H1 (cell line): ENCODE measurements around the gene C2CD2L. TPM values are rescaled to one million over a fixed set of nuclear protein-coding genes. Genes with fewer than 3 reads are reported as not detected.
A peak's percentile ranks its signal among the peaks of the same experiment; 100 is the strongest.

Experiments
- CTCF ChIA-PET: fragments of 300-600 bp; sonication (Branson Sonifier 250); formaldehyde crosslinking; loops from one replicate; lab custom pipeline; 2021; ENCODE audit not compliant: partially characterized antibody; lab: Charles Lee
- POLR2A ChIA-PET: fragments of 300-600 bp; sonication (Branson Sonifier 250); formaldehyde crosslinking; loops from one replicate; lab custom pipeline; 2021; ENCODE audit warnings: inconsistent platforms; ENCODE audit not compliant: partially characterized antibody; lab: Charles Lee
- DNase-seq, 2 experiments: peaks; one replicate each; pipeline versions ENCODE4 v3.0.0 to v3.0.0-alpha.2; 2010 to 2022; ENCODE audit warnings: low spot score in 2 of 2, low read depth in 1 of 2, mixed read lengths in 1 of 2
- FAIRE-seq: peaks from 2 replicates; lab custom pipeline; 2011; peaks lifted over from hg19 to GRCh38; lab: Jason Lieb, UNC
- H2AFZ ChIP-seq: 2 replicates; pipeline ENCODE4 v1.8.1; 2012; ENCODE audit warnings: low read length, inconsistent platforms
- H2AK5ac ChIP-seq: 2 replicates; pipeline ENCODE4 v1.6.1; 2013; ENCODE audit warnings: low read depth, low read length
- H2BK120ac ChIP-seq: replicated peaks from 2 replicates; pipeline ENCODE3; 2013; ENCODE audit warnings: low read depth, low read length, inconsistent platforms
- H2BK12ac ChIP-seq: 2 replicates; pipeline ENCODE4 v1.6.1; 2013; ENCODE audit warnings: low read depth, low read length
- H2BK15ac ChIP-seq: 2 replicates; pipeline ENCODE4 v1.6.1; 2013; ENCODE audit warnings: low read length
- H2BK20ac ChIP-seq: 2 replicates; pipeline ENCODE4 v1.6.1; 2013; ENCODE audit warnings: low read length
- H2BK5ac ChIP-seq: 2 replicates; pipeline ENCODE4 v1.6.1; 2013; ENCODE audit warnings: low read depth, low read length
- H3K14ac ChIP-seq: 2 replicates; pipeline ENCODE4 v1.6.1; 2013; ENCODE audit warnings: inconsistent platforms; ENCODE audit not compliant: insufficient read length
- H3K18ac ChIP-seq: 2 replicates; pipeline ENCODE4 v1.6.1; 2013; ENCODE audit warnings: low read length; ENCODE audit errors: extremely low read depth
- H3K23ac ChIP-seq: 2 replicates; pipeline ENCODE4 v1.6.1; 2013; ENCODE audit warnings: inconsistent platforms; ENCODE audit not compliant: insufficient read length
- H3K23me2 ChIP-seq: 2 replicates; pipeline ENCODE4 v1.6.1; 2013; ENCODE audit warnings: low read depth, low read length
- H3K27ac ChIP-seq: 2 replicates; pipeline ENCODE4 v1.6.1; 2011; ENCODE audit warnings: low read depth, low read length, inconsistent platforms
- H3K27me3 ChIP-seq, 4 experiments: replicated peaks in 1 of 4; 1 replicate in 1 of 4; 2 replicates in 3 of 4; pipeline versions ENCODE4 v1.6.1 to v1.8.1; 2011 to 2013; ENCODE audit warnings: low read length in 3 of 4, mild to moderate bottlenecking in 3 of 4, inconsistent platforms in 2 of 4, mixed read lengths in 2 of 4, moderate library complexity in 1 of 4; ENCODE audit not compliant: control insufficient read depth in 3 of 4, insufficient read depth in 3 of 4; ENCODE audit errors: extremely low read depth in 1 of 4
- H3K36me3 ChIP-seq, 4 experiments: 2 replicates each; pipeline versions ENCODE4 v1.6.1 to v1.8.1; 2011 to 2013; ENCODE audit warnings: mild to moderate bottlenecking in 4 of 4, low read length in 3 of 4, moderate library complexity in 2 of 4, control low read depth in 1 of 4, inconsistent platforms in 1 of 4; ENCODE audit not compliant: insufficient read depth in 4 of 4, control insufficient read depth in 2 of 4
- H3K4ac ChIP-seq: replicated peaks from 2 replicates; pipeline ENCODE3; 2013; ENCODE audit warnings: low read length, low read depth, mixed read lengths, inconsistent platforms; ENCODE audit not compliant: insufficient read length
- H3K4me1 ChIP-seq, 4 experiments: replicated peaks in 1 of 4; 1 replicate in 1 of 4; 2 replicates in 3 of 4; pipeline versions ENCODE4 v1.6.1 to v1.8.1; 2011 to 2013; ENCODE audit warnings: low read length in 3 of 4, inconsistent platforms in 2 of 4, mixed read lengths in 1 of 4; ENCODE audit not compliant: insufficient read depth in 4 of 4, control insufficient read depth in 3 of 4
- H3K4me2 ChIP-seq, 2 experiments: 2 replicates each; pipeline versions ENCODE4 v1.6.1 to v1.8.1; 2011 to 2013; ENCODE audit warnings: low read depth in 2 of 2, low read length in 2 of 2, control low read depth in 1 of 2, inconsistent platforms in 1 of 2, mild to moderate bottlenecking in 1 of 2; ENCODE audit not compliant: insufficient read depth in 1 of 2
- H3K4me3 ChIP-seq, 4 experiments: fragments of 200-600, 300-600 bp in 1 of 4; sonication (generic), shearing (Covaris generic), sonication (Bioruptor Twin) in 1 of 4; 2 replicates each; pipeline versions ENCODE4 v1.5.1 to v1.8.1; 2011 to 2016; ENCODE audit warnings: low read length in 4 of 4, low read depth in 3 of 4, control low read depth in 2 of 4, inconsistent platforms in 2 of 4, mild to moderate bottlenecking in 2 of 4, mixed read lengths in 1 of 4, moderate library complexity in 1 of 4; ENCODE audit not compliant: insufficient read depth in 2 of 4; ENCODE audit errors: extremely low read depth in 1 of 4
- H3K56ac ChIP-seq: replicated peaks from 2 replicates; pipeline ENCODE3; 2013; ENCODE audit warnings: low read depth, mild to moderate bottlenecking, mixed read lengths, low read length, inconsistent platforms; ENCODE audit not compliant: insufficient read length
- H3K79me1 ChIP-seq: 2 replicates; pipeline ENCODE4 v1.6.1; 2013; ENCODE audit warnings: low read depth, low read length, control low read depth
- H3K79me2 ChIP-seq, 2 experiments: 2 replicates each; pipeline versions ENCODE4 v1.6.1 to v1.8.1; 2012 to 2013; ENCODE audit warnings: low read length in 2 of 2, mild to moderate bottlenecking in 2 of 2, inconsistent platforms in 1 of 2; ENCODE audit not compliant: insufficient read depth in 2 of 2, control insufficient read depth in 1 of 2
- H3K9ac ChIP-seq, 4 experiments: replicated peaks in 1 of 4; 1 replicate in 1 of 4; 2 replicates in 3 of 4; pipeline versions ENCODE4 v1.6.1 to v1.8.1; 2011 to 2013; ENCODE audit warnings: low read depth in 3 of 4, low read length in 3 of 4, control low read depth in 2 of 4, mild to moderate bottlenecking in 2 of 4, moderate library complexity in 2 of 4, inconsistent platforms in 1 of 4; ENCODE audit errors: extremely low read depth in 1 of 4
- H3K9me3 ChIP-seq, 2 experiments: 2 replicates each; pipeline versions ENCODE4 v1.6.1 to v1.8.1; 2012 to 2013; ENCODE audit warnings: mild to moderate bottlenecking in 2 of 2, moderate library complexity in 2 of 2, control low read depth in 1 of 2, inconsistent platforms in 1 of 2, low read depth in 1 of 2, low read length in 1 of 2, mixed read lengths in 1 of 2; ENCODE audit not compliant: insufficient read depth in 2 of 2
- H4K20me1 ChIP-seq, 2 experiments: replicated peaks in 1 of 2; 2 replicates each; pipeline versions ENCODE3 to v1.8.1; 2011 to 2013; ENCODE audit warnings: inconsistent platforms in 2 of 2, low read length in 2 of 2, mild to moderate bottlenecking in 1 of 2; ENCODE audit not compliant: insufficient read depth in 2 of 2, control insufficient read depth in 1 of 2
- H4K5ac ChIP-seq: 2 replicates; pipeline ENCODE4 v1.6.1; 2013; ENCODE audit warnings: low read length, low read depth, mixed read lengths, inconsistent platforms; ENCODE audit not compliant: insufficient read length
- H4K8ac ChIP-seq: 2 replicates; pipeline ENCODE4 v1.8.0; 2013; ENCODE audit warnings: mild to moderate bottlenecking, moderate library complexity, low read length, inconsistent platforms; ENCODE audit not compliant: insufficient read depth; ENCODE audit errors: extremely low read depth
- H4K91ac ChIP-seq: replicated peaks from 2 replicates; pipeline ENCODE3; 2013; ENCODE audit warnings: low read length, mixed read lengths, inconsistent platforms; ENCODE audit not compliant: insufficient read length
- WGBS, 2 experiments: shearing (Covaris generic) in 1 of 2; methylation state at CpG; one replicate each; pipeline versions ENCODE4 v1.1.6 to v1.1.7; 2013 to 2015; ENCODE audit warnings: low lambda C conversion rate in 2 of 2, mixed read lengths in 2 of 2, inconsistent platforms in 1 of 2, low coverage in 1 of 2, missing lambda C conversion rate in 1 of 2; ENCODE audit not compliant: insufficient replicate concordance in 2 of 2, insufficient coverage in 1 of 2, insufficient read length in 1 of 2; ENCODE audit errors: extremely low coverage in 1 of 2, missing lambda C conversion rate in 1 of 2; 5-methylcytosine and 5-hydroxymethylcytosine counted together
- polyA plus RNA-seq, 7 experiments: library from polyadenylated mRNA; depleted of rRNA in 3 of 7; stranded (reverse) in 5 of 7; unstranded in 2 of 7; fragments of >200 nt in 5 of 7; fragments of 200-250 nt in 2 of 7; gene quantifications; 1 replicate in 5 of 7; 2 replicates in 1 of 7; 4 replicates in 1 of 7; pipeline versions ENCODE4 v1.2.1 to v1.2.3, GENCODE V29; 2011 to 2013; ENCODE audit warnings: missing spikeins in 2 of 7, mixed read lengths in 2 of 7
- total RNA-seq: library from RNA; stranded (reverse); fragmentation: NEBNext Ultra II Directional; extraction: Animal tissue kit (Norgen Biotek cat#: 25700); gene quantifications from 2 replicates; pipeline ENCODE4 v1.2.1, GENCODE V29; 2021
- TF ChIP-seq, protein P1 (sequence below): IDR thresholded peaks from 2 replicates; pipeline ENCODE4 v1.6.1; 2011; ENCODE audit warnings: low read length, improper control_type of control experiment

C2CD2L gene
- total and polyA plus RNA-seq, 2 of the 8 experiments (the other 6 are each of a cell fraction or from before 2014, with no cell fraction given), result 2.5 to 4.0 TPM

DNA sequence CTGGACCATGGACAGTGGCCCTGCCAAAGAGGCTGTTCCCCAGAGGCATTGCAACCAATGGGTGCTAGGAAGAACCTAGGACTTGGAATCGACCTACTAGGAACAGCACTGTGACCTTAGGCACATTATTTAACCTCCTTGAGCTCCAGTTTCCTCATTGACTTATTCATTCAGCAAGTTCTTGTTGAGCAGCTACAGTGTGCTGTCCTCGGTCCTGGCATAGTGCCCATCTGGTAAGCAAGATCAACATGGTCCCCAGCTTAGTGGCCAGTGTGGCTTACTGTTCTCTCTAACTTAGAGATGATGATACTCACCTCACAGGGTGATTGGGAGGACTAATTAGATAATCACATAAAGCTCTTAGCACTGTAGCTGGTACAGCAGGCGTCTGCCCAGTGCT is 49.9 kb downstream of the C2CD2L start:
- FAIRE-seq, result no peak
- H2BK12ac ChIP-seq, result no peak overlapping the region
- TF ChIP-seq, protein P1, sequence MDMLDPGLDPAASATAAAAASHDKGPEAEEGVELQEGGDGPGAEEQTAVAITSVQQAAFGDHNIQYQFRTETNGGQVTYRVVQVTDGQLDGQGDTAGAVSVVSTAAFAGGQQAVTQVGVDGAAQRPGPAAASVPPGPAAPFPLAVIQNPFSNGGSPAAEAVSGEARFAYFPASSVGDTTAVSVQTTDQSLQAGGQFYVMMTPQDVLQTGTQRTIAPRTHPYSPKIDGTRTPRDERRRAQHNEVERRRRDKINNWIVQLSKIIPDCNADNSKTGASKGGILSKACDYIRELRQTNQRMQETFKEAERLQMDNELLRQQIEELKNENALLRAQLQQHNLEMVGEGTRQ, result no peak

More for the DNA sequence above, 49.9 kb downstream of the C2CD2L start:
- CTCF ChIA-PET, result interaction anchor here (0.6 to 23.6 kb wide), 8 partner anchors 14 to 548 kb away, joined by 3 to 389 read pairs (median 5); partner anchors contain the start of genes CBL, HINFP, NHERF4 and NLRX1
- Histone ChIP-seq H3K9me3 (no peaks in the 10 kb centered on the region), H2AK5ac (peak overlapping the region; percentile 43; the same call in 1 of the 2 replicates), H3K27ac (no peak overlapping the region), H2BK120ac (no peak overlapping the region), H3K56ac (no peak overlapping the region), H4K20me1 (no peaks in the 10 kb centered on the region), H3K4me1 (peaks cover 0 to 5% (median 2%) of the 10 kb centered on the region in 4 experiments; a peak in 4 of 7 replicates), H3K23me2 (no peaks in the 10 kb centered on the region), H3K14ac (no peak overlapping the region), H3K4me2 (no peak overlapping the region), H3K4ac (no peak overlapping the region), H4K91ac (no peak overlapping the region), H3K27me3 (no peaks in the 10 kb centered on the region; a peak in 2 of 7 replicates), H2AFZ (no peak overlapping the region), H3K23ac (no peak overlapping the region), H3K79me1 (no peaks in the 10 kb centered on the region), H2BK5ac (no peak overlapping the region), H3K4me3 (no peak overlapping the region), H3K18ac (no peak overlapping the region), H4K8ac (no peak overlapping the region), H3K36me3 (no peaks in the 10 kb centered on the region), H3K79me2 (no peaks in the 10 kb centered on the region), H4K5ac (no peak overlapping the region), H2BK20ac (no peak overlapping the region), H3K9ac (no peak overlapping the region), H2BK15ac (no peak overlapping the region)
- WGBS, 2 experiments, result 83% methylated on average over 3 of the region's 3 CpGs; no CpG with 5 or more reads in 1 of the 2 experiments
- POLR2A ChIA-PET, result interaction anchor here (1.3 to 2.4 kb wide), 4 partner anchors 9 to 62 kb away, joined by 3 to 7 read pairs (median 6); partner anchors contain the start of gene ABCG4
- no peak for DNase-seq
